K562 (cell line): ENCODE measurements around the gene SH3BGRL2.

Source experiments
- BMI1 ChIP-seq: fragments of 150-350 bp; IDR thresholded peaks from 2 replicates; pipeline ENCODE4 v1.6.1; 2014; ENCODE audit warnings: low read length
- ETS1 ChIP-seq: conservative IDR thresholded peaks from 2 replicates; pipeline ENCODE4 v1.6.1; 2011; ENCODE audit warnings: low read depth, mild to moderate bottlenecking, low read length; ENCODE audit not compliant: control insufficient read depth

DNA sequence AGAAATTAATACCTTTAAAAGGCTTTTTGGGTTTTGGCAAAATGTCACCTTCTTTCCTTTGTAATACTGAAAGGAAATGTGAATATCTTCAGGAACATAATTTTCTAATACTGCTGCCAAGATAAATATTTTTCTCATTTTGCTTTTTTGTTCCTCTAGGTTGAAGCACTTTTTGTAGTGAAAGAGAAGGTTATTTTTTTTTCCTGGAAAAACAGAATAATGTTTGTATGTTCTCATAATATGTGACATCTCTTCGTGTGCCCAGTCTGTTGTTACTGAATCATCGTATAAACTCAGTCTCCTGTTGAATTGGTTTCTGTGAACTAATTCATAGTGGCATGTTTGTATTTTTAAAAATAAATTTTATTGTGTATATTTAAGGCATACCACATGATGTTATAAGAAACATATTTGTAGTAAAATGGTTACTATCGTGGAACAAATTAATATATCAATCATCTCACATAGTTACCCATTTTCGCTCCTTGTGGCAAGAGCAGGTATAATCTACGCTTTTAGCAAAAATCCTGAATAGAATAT is 74.4 kb downstream of the SH3BGRL2 start:
- no peak for TF ChIP-seq ETS1
- no peak for TF ChIP-seq BMI1
